HTR-8/SVneo (cell line): Measurements from ENCODE around the gene C2orf72.
"Not testable (repeated sequence)": the region's sequence is repeated elsewhere in the genome, so short reads cannot be mapped to it uniquely, and the experiment has no call there.

Source experiments
- DNase-seq: peaks from one replicate; pipeline ENCODE4 v3.0.0; 2011; ENCODE audit warnings: low spot score, mixed read lengths; ENCODE audit not compliant: insufficient read length
- FAIRE-seq: peaks from 2 replicates; lab custom pipeline; 2011; peaks lifted over from hg19 to GRCh38; lab: Jason Lieb, UNC

The C2orf72 gene

DNA sequence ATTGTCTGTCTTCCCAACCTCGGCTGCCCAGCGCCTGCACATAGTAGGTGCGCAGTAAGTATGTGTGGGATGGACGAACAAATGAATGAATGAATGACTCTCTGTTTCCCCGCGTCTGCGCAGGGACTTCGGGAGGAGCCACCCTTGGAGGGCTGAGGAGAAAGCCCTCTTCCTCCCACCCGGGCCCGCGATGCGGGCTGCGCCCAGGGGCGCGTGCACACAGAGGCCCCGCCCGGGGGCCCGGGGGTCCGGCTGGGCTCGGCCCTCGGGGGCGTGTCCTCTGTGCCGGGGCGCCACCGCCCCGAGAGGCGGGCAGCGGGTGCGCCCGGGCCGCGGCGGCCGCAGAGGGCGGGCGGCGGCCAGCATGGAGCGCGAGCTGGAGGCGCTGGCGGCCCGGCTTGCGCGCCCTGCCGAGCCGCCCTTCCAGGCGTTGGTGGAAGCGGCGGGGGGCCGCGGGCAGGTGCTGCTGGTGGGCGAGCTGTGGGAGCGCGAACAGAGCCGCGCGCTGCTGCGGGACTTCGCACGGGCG, at the start of gene C2orf72:
TSS of gene C2orf72 (plus strand) at position 322 of the 529 bp plus-strand sequence. CDS start at position 365, 43 bp downstream.
- DNase-seq (peak; percentile 70), FAIRE-seq (no peak)

DNA sequence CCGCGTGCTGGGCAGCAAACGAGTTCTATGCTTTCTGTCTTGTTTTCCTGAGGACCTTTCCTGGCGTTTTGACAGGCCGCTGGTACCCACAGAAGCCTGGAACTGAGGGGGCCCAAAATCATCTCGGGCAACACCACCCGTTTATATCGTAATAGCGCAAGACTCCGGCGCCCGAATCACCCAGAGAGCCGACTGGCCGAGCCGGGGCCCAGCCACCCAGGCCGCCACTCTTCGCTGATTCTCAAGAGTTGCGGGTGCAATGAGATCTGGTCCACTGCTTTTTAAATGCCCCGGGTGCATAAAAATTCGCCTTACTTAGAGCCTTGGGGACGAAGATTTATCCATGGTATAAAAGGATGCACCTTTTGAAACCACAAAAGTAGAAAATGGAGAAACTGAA, 47.6 kb upstream of the C2orf72 start:
- FAIRE-seq: no peak
- no peak for DNase-seq

DNA sequence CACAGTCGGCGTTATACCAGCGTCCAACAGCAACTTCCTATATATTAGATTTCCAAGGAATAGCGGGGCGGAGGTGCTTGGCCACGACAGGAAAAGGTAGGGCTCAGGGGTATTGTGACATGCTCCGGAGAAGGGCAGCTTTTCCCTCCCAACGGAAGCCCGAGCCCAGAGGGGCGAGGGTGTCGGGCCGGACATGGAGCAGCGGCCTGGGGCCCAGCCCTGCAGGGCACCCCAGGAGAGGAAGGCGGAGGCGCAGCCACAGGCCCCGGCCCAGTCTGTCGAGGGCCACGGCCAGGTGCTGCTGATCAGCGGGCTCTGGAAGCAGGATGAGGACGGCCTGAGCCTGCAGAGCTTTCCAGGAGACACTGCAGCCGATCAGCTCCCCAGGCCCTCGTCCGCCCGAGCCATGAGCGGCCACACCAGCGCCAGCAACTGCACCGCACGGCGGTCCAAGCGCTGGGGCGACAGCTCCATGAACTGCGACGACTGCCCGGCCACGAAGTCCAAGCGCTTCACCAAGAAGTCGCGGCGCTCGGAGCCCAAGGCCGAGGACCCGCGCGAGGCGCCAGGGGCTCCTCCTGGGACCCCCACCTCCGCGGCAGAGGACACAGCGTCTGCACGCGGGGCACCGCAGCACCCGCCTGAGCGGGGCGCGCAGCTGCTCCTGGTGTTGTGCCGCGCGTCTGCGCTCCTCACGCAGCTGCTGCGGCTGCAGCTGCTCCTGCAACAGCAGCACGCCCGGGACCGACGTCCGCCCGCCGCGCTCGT, 47.0 kb upstream of the C2orf72 start:
- FAIRE-seq: no peak
- DNase-seq: no peak

DNA sequence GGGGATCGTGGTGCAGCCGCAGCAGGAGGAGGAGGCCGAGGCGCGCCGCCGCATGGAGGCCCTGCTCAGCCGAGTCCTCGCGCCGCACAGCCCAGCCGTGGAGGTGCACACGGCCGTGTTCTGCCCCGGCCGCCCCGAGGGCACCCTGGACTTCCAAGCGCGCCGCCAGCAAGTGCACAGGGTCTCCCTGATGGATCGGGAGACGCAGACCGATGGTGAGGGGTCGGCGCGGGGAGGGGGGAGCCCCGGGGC, 46.5 kb upstream of the C2orf72 start:
- no peak for FAIRE-seq
- DNase-seq: no peak

DNA sequence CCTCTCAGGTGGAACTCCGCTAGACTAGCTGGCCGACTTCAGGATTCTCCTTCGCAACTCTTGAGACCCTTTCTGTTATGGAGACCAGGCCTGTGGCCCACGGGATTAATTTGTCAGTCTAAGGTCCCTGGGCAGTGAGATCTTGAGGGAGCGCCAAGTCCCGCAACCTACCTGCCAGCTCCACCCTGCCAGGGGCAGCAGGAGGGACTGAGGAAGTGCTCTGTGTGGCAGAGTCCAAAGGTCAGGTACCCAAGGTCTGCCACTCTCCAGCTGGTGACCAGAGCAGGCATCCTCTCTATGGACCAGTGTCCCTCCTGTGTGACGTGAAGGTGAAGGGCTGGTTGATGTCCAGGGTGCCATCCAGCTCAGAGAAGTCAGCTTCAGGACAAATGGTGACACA, 45.7 kb upstream of the C2orf72 start:
- no peak for DNase-seq
- peak; percentile 9 for FAIRE-seq

DNA sequence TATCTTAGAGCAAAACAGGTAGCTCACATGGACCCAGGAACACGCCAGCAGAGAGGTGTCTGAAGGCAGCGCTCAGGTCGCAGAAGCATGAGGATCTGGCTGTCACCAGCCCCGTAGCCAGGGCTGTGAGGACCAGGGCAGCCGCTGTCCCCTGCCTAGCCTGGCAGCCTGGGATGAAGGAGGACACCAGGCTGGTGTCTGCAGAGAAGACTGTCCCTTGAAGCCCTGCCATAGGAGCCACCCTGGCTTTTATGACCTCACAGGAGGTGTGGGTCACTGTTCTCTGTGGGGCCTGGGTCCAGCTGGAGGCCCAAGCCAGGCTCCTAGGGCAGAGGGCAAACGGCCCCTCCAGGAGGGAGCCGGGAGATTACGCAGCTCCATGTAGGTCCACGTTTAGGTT, 41.5 kb upstream of the C2orf72 start, which contains the start of gene SPATA3:
TSS of gene SPATA3 (plus strand) at position 301 of the 400 bp plus-strand sequence. CDS start 113 bp downstream, outside the sequence.
- DNase-seq (no peak), FAIRE-seq (no peak)

- no peak for FAIRE-seq
Measured at GRCh38 chr2:230996661-230997060, 40.7 kb upstream of the C2orf72 start.

GRCh38 chr2:230998882-230999281, 38.4 kb upstream of the C2orf72 start:
- FAIRE-seq (no peak), DNase-seq (no peak)

More at GRCh38 chr2:230996661-230997060, 40.7 kb upstream of the C2orf72 start:
- no peak for DNase-seq

GRCh38 chr2:230999477-230999876, 37.8 kb upstream of the C2orf72 start:
- FAIRE-seq (no peak), DNase-seq (no peak)

- DNase-seq (no peak), FAIRE-seq (no peak)
Measured at GRCh38 chr2:231000211-231000904, 37.0 kb upstream of the C2orf72 start.

GRCh38 chr2:231001036-231001435, 36.3 kb upstream of the C2orf72 start:
- DNase-seq: no peak
- no peak for FAIRE-seq

- DNase-seq: no peak
- no peak for FAIRE-seq
Measured at GRCh38 chr2:231001921-231002320, 35.4 kb upstream of the C2orf72 start.

GRCh38 chr2:231002641-231003040, 34.7 kb upstream of the C2orf72 start:
- no peak for FAIRE-seq
- DNase-seq: no peak

DNA sequence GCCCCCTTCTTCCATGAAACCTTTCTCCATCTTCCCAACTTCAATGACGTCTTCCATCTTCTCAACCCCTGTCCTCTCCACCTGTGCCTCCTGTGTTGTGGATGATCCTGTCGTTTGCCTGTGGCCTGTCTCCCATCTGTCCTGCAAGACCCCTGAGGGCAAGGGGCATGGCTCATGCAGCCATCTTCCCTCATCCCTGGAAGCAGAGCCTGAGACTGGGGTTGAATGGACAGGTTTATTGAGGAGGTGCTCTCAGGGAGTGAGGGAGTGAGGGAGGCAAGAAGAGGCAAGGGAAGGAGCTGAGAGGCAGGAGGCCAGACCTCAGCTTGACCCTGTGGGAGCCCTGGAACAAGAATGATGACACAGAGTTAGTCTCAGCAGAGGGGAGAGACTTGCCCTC, 34.1 kb upstream of the C2orf72 start:
- DNase-seq (no peak), FAIRE-seq (no peak)

DNA sequence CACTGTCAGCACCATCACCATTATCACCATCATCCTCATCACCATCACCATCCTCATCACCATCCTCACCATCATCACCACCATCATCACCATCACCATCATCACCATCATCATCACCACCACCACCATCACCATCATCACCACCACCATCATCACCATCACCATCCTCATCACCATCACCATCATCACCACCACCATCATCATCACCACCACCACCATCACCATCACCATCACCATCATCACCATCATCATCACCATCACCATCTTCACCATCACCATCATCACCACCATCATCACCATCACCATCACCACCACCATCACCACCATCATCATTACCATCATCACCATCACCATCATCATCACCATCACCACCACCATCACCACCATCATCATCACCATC, 32.4 kb upstream of the C2orf72 start:
- FAIRE-seq: peak; percentile 100
- DNase-seq: not testable (repeated sequence)

- FAIRE-seq (peak; percentile 16), DNase-seq (no peak)
Measured at GRCh38 chr2:231007286-231008098, 29.8 kb upstream of the C2orf72 start.

- DNase-seq (no peak), FAIRE-seq (no peak)
Measured at GRCh38 chr2:231008131-231008530, 29.2 kb upstream of the C2orf72 start.

DNA sequence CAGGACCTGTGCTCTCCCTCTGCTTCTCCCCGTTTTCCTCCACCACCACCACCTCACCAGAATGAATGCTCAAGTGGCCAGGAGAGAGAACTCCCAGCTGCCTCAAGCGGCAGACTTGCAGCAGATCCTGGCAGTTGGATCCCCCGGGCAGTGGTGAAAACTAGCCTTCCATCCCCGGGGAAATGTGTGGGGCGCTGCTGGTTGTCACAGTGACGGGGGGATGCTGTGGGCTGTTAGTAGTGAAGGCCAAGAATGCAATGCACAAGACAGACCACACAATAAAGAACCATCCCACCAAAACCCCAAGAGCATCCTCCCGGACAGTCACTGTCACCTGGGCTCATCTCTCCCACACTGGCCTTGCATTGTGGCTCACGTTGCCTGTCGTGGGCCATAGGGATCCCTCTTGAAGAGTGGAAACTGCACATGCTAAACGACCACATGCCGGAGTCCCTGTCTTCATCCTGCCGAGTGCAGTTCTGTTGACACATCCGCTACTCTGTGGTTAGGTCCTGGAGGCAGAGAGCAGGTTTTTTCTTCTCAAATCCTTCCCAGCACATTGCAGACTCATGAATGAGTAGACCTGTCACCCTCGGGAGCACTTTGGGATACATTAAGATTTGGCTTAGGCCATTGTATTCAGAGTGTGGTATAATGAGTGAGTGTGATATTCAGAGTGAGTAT, 27.9 kb upstream of the C2orf72 start:
- FAIRE-seq (no peak), DNase-seq (no peak)

DNA sequence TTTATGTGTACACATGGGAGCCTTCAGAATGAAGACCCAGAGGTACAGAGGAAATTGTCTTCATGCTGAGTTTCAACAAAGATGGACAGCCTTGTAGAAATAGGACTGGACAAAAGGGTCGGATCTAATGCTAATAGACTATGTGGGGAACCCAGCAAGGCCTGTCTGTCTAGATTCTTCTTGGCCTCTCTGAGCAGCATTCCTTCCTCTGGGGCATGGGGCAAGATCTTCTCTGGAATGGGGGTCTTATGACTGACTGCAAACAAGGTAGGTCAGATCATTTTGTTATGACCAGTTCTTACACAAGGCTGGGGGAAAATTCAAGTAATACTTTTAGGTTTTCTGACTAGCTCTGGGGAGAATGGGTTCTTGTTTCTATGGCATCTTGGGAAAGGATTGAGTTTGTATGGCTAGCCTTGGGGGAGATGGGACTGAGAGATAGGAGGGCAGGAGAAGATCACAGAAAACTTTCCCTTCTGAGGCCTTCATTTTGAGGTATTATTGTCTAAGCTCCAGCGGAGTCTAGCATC, 27.1 kb upstream of the C2orf72 start:
- FAIRE-seq (no peak), DNase-seq (no peak)

DNA sequence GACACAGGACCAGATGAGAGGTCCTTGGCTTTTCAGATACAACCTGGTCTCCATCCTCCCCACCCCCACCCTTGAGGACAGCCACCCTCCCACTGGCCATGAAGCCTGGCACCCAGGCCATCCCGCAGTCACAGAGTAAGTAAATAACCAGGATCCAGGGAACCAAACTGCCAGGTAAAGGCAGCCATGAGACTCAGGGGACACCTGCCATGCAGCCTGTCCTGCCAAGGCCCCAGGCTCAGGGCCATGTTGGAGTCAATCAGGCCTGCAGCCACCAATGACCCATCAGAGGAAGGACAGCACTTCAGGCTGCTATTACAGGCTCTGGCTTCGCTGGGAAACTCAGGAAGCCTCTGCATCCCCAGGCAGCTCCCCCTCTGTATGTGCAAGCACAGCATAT, 25.8 kb upstream of the C2orf72 start:
- FAIRE-seq (no peak), DNase-seq (no peak)
